HepG2 (cell line): ENCODE results near the gene ITCH. TPM values are rescaled to one million over a fixed set of nuclear protein-coding genes. Genes with fewer than 3 reads are reported as not detected.

ENCODE experiments used
- ATAC-seq: fragments of 200-7000 bp; cut with Tn5 transposase; 3 replicates; pipeline ENCODE4 v1.9.1; 2020; ENCODE audit warnings: mild to moderate bottlenecking, moderate library complexity
- BruUV-seq: library from RNA; stranded (reverse); fragments of 400-500 nt; replicated peaks from 2 replicates; lab custom pipeline; 2021; lab: Mats Ljungman, UMichigan
- CTCF ChIA-PET: fragments of 300-600 bp; formaldehyde crosslinking; extraction: SDS; loops from one replicate; lab custom pipeline; 2021; ENCODE audit warnings: low total read pairs, inconsistent platforms, low intra/inter-chr PET ratio; lab: Yijun Ruan, JAX
- POLR2A ChIA-PET: fragments of 350-600 bp; sonication (Branson Sonifier 250); formaldehyde crosslinking; loops from one replicate; lab custom pipeline; 2020; ENCODE audit warnings: antibody characterized with exemption, inconsistent platforms; lab: Yijun Ruan, JAX
- DNase-seq: peaks from one replicate; pipeline ENCODE4 v3.0.0-alpha.2; 2015; ENCODE audit warnings: low spot score
- FAIRE-seq: peaks from 3 replicates; lab custom pipeline; 2011; peaks lifted over from hg19 to GRCh38; lab: Jason Lieb, UNC
- H2AFZ ChIP-seq: one replicate; pipeline ENCODE4 v1.6.1; 2011; ENCODE audit warnings: low read length, inconsistent platforms
- H3K27ac ChIP-seq: fragments of 300-600 bp; 3 replicates; pipeline ENCODE4 v1.8.0; 2011; ENCODE audit warnings: mixed run types, mild to moderate bottlenecking, mixed read lengths, low read length, inconsistent platforms; ENCODE audit not compliant: insufficient read depth; ENCODE audit errors: extremely low read length
- H3K27me3 ChIP-seq, 2 experiments: fragments of 200-600 bp in 1 of 2; 2 replicates in 1 of 2; 3 replicates in 1 of 2; pipeline versions ENCODE4 v1.6.0 to v1.8.0; 2011; ENCODE audit warnings: low read length in 2 of 2, mild to moderate bottlenecking in 2 of 2, moderate library complexity in 2 of 2, inconsistent platforms in 1 of 2; ENCODE audit not compliant: insufficient read depth in 2 of 2, control insufficient read depth in 1 of 2
- H3K36me3 ChIP-seq, 2 experiments: fragments of 200-600 bp in 1 of 2; replicated peaks in 1 of 2; 2 replicates in 1 of 2; 3 replicates in 1 of 2; pipeline versions ENCODE4 v1.5.1 to v1.8.0; 2011; ENCODE audit warnings: low read length in 2 of 2, inconsistent platforms in 1 of 2; ENCODE audit not compliant: insufficient read depth in 2 of 2, control insufficient read depth in 1 of 2
- H3K4me1 ChIP-seq: 2 replicates; pipeline ENCODE4 v1.5.1; 2012; ENCODE audit warnings: low read length, inconsistent platforms; ENCODE audit not compliant: insufficient read depth
- H3K4me2 ChIP-seq: 2 replicates; pipeline ENCODE4 v1.6.0; 2011; ENCODE audit warnings: low read depth, low read length, inconsistent platforms
- H3K4me3 ChIP-seq, 3 experiments: fragments of 200-600 bp in 1 of 3; sonication (generic), shearing (Covaris generic) in 1 of 3; replicated peaks in 1 of 3; 2 replicates each; pipeline ENCODE4 v1.5.1; 2011 to 2016; ENCODE audit warnings: low read length in 3 of 3, inconsistent platforms in 2 of 3, low read depth in 2 of 3, mild to moderate bottlenecking in 2 of 3, control low read depth in 1 of 3, mixed read lengths in 1 of 3; ENCODE audit not compliant: insufficient read depth in 1 of 3
- H3K79me2 ChIP-seq: one replicate; pipeline ENCODE4 v1.6.1; 2011; ENCODE audit warnings: low read length, inconsistent platforms; ENCODE audit not compliant: insufficient read depth
- H3K9ac ChIP-seq: 2 replicates; pipeline ENCODE4 v1.6.0; 2011; ENCODE audit warnings: mild to moderate bottlenecking, low read depth, low read length, inconsistent platforms; ENCODE audit not compliant: insufficient read depth
- H3K9me3 ChIP-seq: 2 replicates; pipeline ENCODE4 v1.5.1; 2012; ENCODE audit warnings: mild to moderate bottlenecking, low read length
- H4K20me1 ChIP-seq: 2 replicates; pipeline ENCODE4 v1.6.0; 2011; ENCODE audit warnings: inconsistent platforms, mild to moderate bottlenecking, low read length, moderate library complexity; ENCODE audit not compliant: insufficient read depth
- ELF3 ChIP-seq: IDR thresholded peaks from 2 replicates; pipeline ENCODE4 v1.6.1; 2016; ENCODE audit warnings: missing genetic modification reagents, missing compliant biosample characterization
- MXI1 ChIP-seq: IDR thresholded peaks from 3 replicates; pipeline ENCODE4 v1.6.1; 2012; ENCODE audit warnings: low read depth, low read length, inconsistent platforms, borderline replicate concordance
- PAX8 ChIP-seq: sonication (generic); formaldehyde crosslinking; IDR thresholded peaks from 2 replicates; pipeline ENCODE4 v1.8.0; 2022; ENCODE audit warnings: mild to moderate bottlenecking, missing genetic modification reagents, borderline replicate concordance
- SALL1 ChIP-seq: sonication (generic); formaldehyde crosslinking; IDR thresholded peaks from 2 replicates; pipeline ENCODE4 v1.8.0; 2022; ENCODE audit warnings: mild to moderate bottlenecking, missing genetic modification reagents
- ZNF777 ChIP-seq: sonication (generic); formaldehyde crosslinking; IDR thresholded peaks from 2 replicates; pipeline ENCODE4 v1.4.0; 2020; ENCODE audit warnings: missing genetic modification reagents
- WGBS: methylation state at CpG from one replicate; pipeline ENCODE4 v1.1.6; 2017; ENCODE audit warnings: low lambda C conversion rate; 5-methylcytosine and 5-hydroxymethylcytosine counted together
- in situ Hi-C: cut with HindIII; loops from 2 replicates; pipeline ENCODE4 v1.10.0; 2017; ENCODE audit warnings: low pct_unique_long_range_greater_than_20kb; ENCODE audit not compliant: extremely low pct_ligation_motif_present
- intact Hi-C: fragments of 100-400 bp; cut with micrococcal nuclease; formaldehyde crosslinking; loops from one replicate; pipeline ENCODE4 v1.10.0; 2022; ENCODE audit not compliant: unreplicated experiment
- polyA plus RNA-seq, 8 experiments: library from polyadenylated mRNA; depleted of rRNA in 3 of 8; stranded (reverse) in 7 of 8; unstranded in 1 of 8; fragments of >200 nt; fragmentation: Illumina TruSeq in 4 of 8; extraction: Trizol in 4 of 8; gene quantifications; 2 replicates each; pipeline versions ENCODE4 v1.2.1 to v1.2.3, GENCODE V29; 2011 to 2016; ENCODE audit warnings: low read depth in 4 of 8, missing spikeins in 1 of 8, mixed read lengths in 1 of 8; ENCODE audit not compliant: insufficient read depth in 1 of 8
- total RNA-seq, 5 experiments: library from RNA; depleted of rRNA; stranded (reverse); fragments of >200 nt; fragmentation: Illumina TruSeq; extraction: Trizol; gene quantifications; 2 replicates each; pipeline ENCODE4 v1.2.3, GENCODE V29; 2016; ENCODE audit warnings: low read depth in 1 of 5
- TF ChIP-seq, protein P1 (sequence below): sonication (generic); formaldehyde crosslinking; IDR thresholded peaks from 2 replicates; pipeline ENCODE4 v1.4.0; 2020; ENCODE audit warnings: mild to moderate bottlenecking, missing genetic modification reagents
- TF ChIP-seq, protein P2 (sequence below): sonication (generic); IDR thresholded peaks from 2 replicates; pipeline ENCODE4 v1.6.1; 2016; ENCODE audit warnings: low read depth, borderline replicate concordance

The ITCH gene
- total and polyA plus RNA-seq, 2 of the 13 experiments (the other 11 are each of a cell fraction or from before 2014, with no cell fraction given): 20.5 to 112 TPM

DNA sequence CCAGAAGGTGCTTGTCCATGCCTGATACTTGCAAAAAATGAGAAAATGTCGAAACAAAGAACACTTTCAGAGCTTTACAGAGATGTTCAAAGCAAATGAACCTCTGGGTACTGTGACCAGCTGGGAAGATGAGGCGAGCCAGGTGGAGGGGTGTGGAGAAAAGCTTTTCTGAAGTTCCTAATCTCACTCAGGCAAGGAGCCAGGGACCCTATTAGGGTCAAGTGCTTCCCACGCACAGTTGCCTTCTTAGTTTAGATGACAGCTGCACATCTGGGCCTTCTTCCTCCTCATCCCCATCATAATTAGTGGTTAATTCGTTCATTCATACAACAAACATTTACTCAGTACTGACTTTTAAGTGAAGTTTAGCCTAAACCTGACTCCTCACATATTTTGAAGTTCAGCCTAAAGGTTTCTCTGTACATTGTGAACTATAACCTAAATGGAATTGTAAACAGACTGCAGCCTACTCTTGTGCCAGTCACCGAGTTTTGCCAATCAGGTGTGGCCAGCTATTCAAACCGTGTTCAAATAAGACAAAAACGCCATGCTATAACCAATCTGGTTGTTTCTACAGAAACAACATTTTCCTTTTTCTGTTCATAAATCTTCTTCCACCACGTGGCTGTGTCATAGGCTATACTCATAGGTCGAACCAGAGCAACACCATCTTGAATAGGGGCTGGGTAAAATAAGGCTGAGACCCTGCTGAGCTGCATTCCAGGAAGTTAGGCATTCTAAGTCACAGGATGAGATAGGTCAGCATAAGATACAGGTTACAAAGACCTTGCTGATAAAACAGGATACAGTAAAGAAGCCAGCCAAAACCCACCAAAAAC lies 40.6 kb upstream of the ITCH start:
- peak overlapping the region; percentile 33 for H3K4me2 ChIP-seq
- 0 out of 3 replicates have a peak, but pooled peaks have one; percentile 18 for TF ChIP-seq MXI1
- TF ChIP-seq PAX8 (CRISPR knock-in tag): 0 out of 2 replicates have a peak, but pooled peaks have one; percentile 37
- TF ChIP-seq SALL1 (CRISPR knock-in tag): 0 out of 2 replicates have a peak, but pooled peaks have one; percentile 12
- TF ChIP-seq, protein P1, sequence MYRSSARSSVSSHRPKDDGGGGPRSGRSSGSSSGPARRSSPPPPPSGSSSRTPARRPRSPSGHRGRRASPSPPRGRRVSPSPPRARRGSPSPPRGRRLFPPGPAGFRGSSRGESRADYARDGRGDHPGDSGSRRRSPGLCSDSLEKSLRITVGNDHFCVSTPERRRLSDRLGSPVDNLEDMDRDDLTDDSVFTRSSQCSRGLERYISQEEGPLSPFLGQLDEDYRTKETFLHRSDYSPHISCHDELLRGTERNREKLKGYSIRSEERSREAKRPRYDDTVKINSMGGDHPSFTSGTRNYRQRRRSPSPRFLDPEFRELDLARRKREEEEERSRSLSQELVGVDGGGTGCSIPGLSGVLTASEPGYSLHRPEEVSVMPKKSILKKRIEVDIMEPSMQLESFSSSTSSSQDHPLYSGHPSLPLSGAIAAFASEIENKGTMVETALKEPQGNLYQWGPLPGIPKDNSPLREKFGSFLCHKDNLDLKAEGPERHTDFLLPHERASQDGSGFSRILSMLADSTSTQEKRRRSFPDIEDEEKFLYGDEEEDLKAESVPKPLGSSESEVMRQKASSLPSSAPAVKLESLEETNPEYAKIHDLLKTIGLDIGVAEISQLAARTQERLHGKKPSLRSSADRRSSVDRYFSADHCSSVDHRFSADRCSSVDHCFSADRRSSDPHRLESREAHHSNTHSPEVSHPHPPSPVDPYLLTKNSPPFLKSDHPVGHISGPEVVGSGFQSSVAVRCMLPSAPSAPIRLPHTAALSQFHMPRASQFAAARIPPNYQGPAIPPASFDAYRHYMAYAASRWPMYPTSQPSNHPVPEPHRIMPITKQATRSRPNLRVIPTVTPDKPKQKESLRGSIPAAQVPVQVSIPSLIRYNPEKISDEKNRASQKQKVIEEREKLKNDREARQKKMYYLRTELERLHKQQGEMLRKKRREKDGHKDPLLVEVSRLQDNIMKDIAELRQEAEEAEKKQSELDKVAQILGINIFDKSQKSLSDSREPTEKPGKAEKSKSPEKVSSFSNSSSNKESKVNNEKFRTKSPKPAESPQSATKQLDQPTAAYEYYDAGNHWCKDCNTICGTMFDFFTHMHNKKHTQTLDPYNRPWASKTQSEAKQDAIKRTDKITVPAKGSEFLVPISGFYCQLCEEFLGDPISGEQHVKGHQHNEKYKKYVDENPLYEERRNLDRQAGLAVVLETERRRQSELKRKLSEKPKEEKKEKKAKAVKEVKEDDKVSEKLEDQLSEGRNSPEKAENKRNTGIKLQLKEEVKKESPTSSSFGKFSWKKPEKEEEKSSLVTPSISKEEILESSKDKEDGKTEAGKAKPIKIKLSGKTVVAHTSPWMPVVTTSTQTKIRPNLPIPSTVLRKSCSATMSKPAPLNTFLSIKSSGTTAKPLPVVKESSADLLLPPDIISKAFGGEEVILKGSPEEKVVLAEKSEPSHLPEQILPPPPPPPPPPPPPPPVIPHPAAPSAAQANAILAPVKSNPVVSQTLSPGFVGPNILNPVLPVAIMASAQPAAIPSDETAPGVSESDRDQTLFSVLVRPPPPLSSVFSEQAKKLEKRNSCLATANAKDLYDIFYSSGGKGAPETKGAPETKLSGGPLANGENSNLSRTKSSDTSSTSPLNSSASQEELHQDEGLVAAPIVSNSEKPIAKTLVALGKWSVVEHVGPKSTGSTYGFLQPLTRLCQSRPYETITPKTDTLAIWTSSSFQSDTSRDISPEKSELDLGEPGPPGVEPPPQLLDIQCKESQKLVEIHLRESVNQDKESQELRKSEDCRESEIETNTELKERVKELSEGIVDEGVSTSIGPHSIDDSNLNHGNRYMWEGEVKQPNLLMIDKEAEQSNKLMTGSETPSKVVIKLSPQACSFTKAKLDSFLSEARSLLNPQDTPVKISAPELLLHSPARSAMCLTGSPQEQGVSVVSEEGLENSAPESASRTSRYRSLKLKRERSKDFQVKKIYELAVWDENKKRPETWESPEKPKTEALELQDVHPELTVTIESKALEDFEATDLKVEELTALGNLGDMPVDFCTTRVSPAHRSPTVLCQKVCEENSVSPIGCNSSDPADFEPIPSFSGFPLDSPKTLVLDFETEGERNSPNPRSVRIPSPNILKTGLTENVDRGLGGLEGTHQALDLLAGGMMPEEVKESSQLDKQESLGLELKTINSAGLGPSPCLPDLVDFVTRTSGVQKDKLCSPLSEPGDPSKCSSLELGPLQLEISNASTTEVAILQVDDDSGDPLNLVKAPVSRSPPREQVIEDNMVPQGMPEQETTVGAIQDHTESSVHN (CRISPR knock-in tag): no peak
- no peak for TF ChIP-seq ZNF777
- 0 out of 2 replicates have a peak, but pooled peaks have one; percentile 26 for TF ChIP-seq ELF3 (CRISPR knock-in tag)
- TF ChIP-seq, protein P2, sequence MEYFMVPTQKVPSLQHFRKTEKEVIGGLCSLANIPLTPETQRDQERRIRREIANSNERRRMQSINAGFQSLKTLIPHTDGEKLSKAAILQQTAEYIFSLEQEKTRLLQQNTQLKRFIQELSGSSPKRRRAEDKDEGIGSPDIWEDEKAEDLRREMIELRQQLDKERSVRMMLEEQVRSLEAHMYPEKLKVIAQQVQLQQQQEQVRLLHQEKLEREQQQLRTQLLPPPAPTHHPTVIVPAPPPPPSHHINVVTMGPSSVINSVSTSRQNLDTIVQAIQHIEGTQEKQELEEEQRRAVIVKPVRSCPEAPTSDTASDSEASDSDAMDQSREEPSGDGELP: peak; percentile 20; the same call in 1 of the 2 replicates
- TF ChIP-seq, all 625 proteins: peak for 5
- in situ Hi-C loops (no loop called here), intact Hi-C loops (no loop called here)
- H3K27ac ChIP-seq: no peak overlapping the region
- ATAC-seq: peak; percentile 9; the same call in 1 of the 3 replicates
- H3K4me3 ChIP-seq: no peak overlapping the region
- no TSS peak for BruUV-seq
- no peaks in the 10 kb centered on the region for H4K20me1 ChIP-seq
- no peaks in the 10 kb centered on the region for H3K9me3 ChIP-seq
- peaks cover 74% of the 10 kb centered on the region for H3K4me1 ChIP-seq
- POLR2A ChIA-PET: interaction anchor here (0.7 to 1.1 kb wide), 3 partner anchors 9 to 41 kb away, joined by 4 to 5 read pairs (median 4); partner anchors contain the start of gene ITCH
- no peaks in the 10 kb centered on the region for H3K79me2 ChIP-seq
- no peak overlapping the region for H2AFZ ChIP-seq
- H3K27me3 ChIP-seq: 0 out of 5 replicates have a peak, but pooled peaks cover 0 to 2% of the 10 kb centered on the region in 2 experiments
- CTCF ChIA-PET: no interaction called here
- no peaks in the 10 kb centered on the region for H3K36me3 ChIP-seq
- FAIRE-seq: no peak
- WGBS: 15% methylated on average over 9 of the region's 9 CpGs
- no peak for DNase-seq
- H3K9ac ChIP-seq: no peak overlapping the region
